ENCODE data around the gene SEZ6L2.

The SEZ6L2 gene

DNA sequence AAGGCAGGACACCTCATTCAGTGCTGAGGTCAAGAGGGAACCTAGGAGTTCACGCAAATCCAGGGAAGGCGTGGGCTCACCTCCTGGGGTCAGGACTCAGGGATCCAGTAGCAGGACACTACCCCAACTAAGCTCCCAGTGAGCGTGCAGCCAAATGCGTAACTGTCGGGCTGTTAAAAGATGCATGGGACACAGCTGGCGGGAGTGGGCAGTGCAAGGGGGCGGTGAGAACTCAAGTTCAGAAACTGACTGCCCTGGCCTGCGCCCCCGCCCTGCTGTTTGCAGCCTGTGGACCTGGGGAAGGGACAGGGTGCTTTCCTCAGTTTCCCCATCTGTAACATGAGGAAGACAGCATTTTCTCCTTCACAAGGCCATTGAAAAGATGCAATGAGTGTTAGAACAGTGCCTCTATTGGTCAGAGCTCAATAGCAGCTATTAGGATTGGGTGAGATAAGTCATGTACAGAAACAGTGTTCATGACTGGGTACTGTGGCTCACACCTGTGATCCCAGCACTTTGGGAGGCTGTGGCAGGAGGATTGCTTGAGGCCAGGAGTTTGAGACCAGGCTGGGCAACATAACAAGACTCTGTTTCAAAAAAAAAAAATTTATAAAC is 56.5 kb downstream of the SEZ6L2 start:
- no peak overlapping the region for H3K4me3 ChIP-seq (ENCODE audit: low read depth, low read length)
- TF ChIP-seq, protein P1, sequence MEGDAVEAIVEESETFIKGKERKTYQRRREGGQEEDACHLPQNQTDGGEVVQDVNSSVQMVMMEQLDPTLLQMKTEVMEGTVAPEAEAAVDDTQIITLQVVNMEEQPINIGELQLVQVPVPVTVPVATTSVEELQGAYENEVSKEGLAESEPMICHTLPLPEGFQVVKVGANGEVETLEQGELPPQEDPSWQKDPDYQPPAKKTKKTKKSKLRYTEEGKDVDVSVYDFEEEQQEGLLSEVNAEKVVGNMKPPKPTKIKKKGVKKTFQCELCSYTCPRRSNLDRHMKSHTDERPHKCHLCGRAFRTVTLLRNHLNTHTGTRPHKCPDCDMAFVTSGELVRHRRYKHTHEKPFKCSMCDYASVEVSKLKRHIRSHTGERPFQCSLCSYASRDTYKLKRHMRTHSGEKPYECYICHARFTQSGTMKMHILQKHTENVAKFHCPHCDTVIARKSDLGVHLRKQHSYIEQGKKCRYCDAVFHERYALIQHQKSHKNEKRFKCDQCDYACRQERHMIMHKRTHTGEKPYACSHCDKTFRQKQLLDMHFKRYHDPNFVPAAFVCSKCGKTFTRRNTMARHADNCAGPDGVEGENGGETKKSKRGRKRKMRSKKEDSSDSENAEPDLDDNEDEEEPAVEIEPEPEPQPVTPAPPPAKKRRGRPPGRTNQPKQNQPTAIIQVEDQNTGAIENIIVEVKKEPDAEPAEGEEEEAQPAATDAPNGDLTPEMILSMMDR (IDR thresholded peaks at IDR 0.05; ENCODE audit: control insufficient read depth, extremely low read depth, insufficient read depth): no peak
- DNase-seq (ENCODE audit: low read depth): no peak

DNA sequence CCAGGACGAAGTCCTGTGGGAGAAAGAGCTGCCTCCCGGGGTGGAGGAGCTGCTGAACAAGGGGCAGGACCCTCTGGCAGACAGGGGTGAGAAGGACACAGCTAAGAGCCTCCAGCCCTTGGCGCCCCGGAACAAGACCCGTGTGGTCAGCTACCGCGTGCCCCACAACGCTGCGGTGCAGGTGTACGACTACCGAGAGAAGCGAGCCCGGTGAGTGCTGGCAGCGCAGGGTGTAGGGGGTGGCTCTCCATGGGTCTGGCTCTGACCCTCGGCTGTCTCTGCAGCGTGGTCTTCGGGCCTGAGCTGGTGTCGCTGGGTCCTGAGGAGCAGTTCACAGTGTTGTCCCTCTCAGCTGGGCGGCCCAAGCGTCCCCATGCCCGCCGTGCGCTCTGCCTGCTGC is 57.7 kb downstream of the SEZ6L2 start:
- DNase-seq (ENCODE audit: low read depth): no peak
- TF ChIP-seq, protein P1 (IDR thresholded peaks at IDR 0.05; ENCODE audit: control insufficient read depth, extremely low read depth, insufficient read depth): no peak
- H3K4me3 ChIP-seq (ENCODE audit: low read depth, low read length): no peak overlapping the region

DNA sequence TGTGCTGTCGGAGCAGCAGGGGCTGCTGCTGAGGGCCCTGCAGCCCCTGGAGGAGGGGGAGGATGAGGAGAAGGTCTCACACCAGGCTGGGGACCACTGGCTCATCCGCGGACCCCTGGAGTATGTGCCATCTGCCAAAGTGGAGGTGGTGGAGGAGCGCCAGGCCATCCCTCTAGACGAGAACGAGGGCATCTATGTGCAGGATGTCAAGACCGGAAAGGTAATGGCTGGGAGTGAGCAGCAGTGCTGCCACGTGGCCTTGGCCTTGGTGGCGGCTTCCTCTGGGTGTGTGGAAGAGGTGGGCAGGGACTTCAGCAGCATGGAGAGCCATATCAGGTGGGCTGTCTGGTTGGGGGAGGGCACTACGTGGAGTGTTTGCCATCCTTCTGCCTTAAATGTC is 59.1 kb downstream of the SEZ6L2 start:
- TF ChIP-seq, protein P1 (IDR thresholded peaks at IDR 0.05; ENCODE audit: control insufficient read depth, extremely low read depth, insufficient read depth): no peak
- DNase-seq (ENCODE audit: low read depth): no peak
- no peak overlapping the region for H3K4me3 ChIP-seq (ENCODE audit: low read depth, low read length)

DNA sequence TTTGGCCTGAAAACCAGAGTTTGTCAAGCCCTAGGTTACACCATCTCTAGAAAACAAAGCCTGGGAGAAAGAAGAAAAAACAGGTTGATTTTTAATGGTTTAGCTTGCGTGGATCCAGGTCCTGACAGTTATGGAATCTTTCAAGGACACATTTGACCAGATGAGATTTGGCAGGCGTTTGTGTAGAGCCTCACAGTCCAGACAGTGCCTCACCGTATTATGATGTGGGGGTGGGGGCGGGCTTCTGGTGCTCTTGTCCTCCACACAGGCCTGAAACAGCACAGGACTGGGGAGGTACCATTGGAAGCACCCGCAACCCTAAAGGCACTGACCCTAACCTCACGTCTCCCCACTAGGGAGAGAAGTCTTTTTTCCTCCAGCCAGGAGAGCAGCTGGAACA is 59.5 kb downstream of the SEZ6L2 start:
- H3K4me3 ChIP-seq (ENCODE audit: low read depth, low read length): no peak overlapping the region
- TF ChIP-seq, protein P1 (IDR thresholded peaks at IDR 0.05; ENCODE audit: control insufficient read depth, extremely low read depth, insufficient read depth): no peak

DNA sequence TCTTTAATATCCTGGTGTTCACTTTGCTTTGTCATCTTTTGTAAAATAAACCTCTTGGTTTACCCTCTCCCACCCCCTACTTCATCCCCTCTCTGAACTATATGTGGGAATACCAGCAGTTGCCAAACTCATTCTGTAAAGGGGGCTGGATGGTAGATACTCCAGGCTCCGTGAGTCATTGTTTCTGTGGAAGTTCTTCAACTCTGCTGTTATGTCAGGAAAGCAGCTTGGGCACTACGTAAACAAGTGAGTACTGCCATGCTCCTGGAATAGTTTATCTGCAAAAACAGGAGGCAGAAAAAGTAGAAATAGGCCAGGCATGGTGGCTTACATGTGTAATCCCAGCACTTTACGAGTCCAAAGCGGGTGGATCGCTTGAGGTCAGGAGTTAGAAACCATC is 61.5 kb downstream of the SEZ6L2 start:
- TF ChIP-seq, protein P1 (IDR thresholded peaks at IDR 0.05; ENCODE audit: control insufficient read depth, extremely low read depth, insufficient read depth): no peak
- no peak overlapping the region for H3K4me3 ChIP-seq (ENCODE audit: low read depth, low read length)
- DNase-seq (ENCODE audit: low read depth): no peak

More for the DNA sequence above, 59.5 kb downstream of the SEZ6L2 start:
- no peak for DNase-seq (ENCODE audit: low read depth)

DNA sequence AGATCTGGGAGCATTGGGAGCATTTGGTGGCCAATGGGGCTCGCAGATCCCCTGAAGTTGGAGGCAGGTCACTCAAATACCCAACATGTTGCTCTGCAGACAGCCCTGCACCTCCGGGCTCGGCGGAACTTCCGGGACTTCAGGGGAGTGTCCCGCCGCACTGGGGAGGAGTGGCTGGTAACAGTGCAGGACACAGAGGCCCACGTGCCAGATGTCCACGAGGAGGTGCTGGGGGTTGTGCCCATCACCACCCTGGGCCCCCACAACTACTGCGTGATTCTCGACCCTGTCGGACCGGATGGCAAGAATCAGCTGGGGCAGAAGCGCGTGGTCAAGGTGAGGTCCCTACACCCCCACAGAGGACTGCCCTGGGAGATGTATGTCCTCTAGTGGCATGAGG is 62.7 kb downstream of the SEZ6L2 start:
- H3K4me3 ChIP-seq (ENCODE audit: low read depth, low read length): no peak overlapping the region
- TF ChIP-seq, protein P1 (IDR thresholded peaks at IDR 0.05; ENCODE audit: control insufficient read depth, extremely low read depth, insufficient read depth): no peak
- no peak for DNase-seq (ENCODE audit: low read depth)

DNA sequence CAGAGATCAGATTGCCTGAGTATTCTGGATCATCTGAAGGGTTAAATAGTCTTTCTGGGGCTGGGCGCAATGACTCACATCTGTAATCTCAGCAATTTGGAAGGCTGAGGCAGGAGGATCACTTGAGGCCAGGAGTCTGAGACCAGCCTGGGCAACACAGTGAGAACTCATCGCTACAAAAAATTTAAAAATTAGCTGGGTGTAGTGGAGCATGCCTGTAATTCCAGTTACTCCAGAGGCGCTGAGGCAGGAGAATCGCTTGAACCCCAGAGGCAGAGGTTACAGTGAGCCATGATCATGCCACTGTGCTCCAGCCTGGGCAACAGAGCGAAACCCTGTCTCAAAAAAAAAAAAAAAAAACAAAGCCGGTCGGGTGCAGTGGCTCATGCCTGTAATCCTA is 63.4 kb downstream of the SEZ6L2 start:
- TF ChIP-seq, protein P1 (IDR thresholded peaks at IDR 0.05; ENCODE audit: control insufficient read depth, extremely low read depth, insufficient read depth): no peak
- H3K4me3 ChIP-seq (ENCODE audit: low read depth, low read length): no peak overlapping the region
- no peak for DNase-seq (ENCODE audit: low read depth)
